ENCODE results near the gene EPB41. TPM values are rescaled to one million over a fixed set of nuclear protein-coding genes. Genes with fewer than 3 reads are reported as not detected.
"Not testable (repeated sequence)": the region's sequence is repeated elsewhere in the genome, so short reads cannot be mapped to it uniquely, and the experiment has no call there.

The EPB41 gene
- total RNA-seq, 2 experiments from 2014 or later, result 162 to 170 TPM

DNA sequence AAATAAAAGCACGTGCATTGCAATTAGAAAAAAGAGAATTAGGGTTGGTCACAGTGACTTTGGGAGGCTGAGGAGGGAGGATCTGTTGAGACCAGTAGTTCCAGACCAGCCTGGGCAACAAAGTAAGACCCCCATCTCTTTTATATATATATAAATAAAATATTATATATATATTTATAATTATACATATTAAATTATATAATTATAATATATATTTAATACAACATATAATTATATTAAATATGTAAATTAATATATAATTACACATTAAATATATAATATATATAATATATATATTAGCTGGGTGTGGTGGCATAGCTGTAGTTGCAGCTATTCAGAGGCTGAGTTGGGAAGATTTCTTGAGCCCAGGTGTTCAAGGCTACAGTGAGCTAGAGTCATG lies 186.1 kb downstream of the EPB41 start:
- H3K4me1 Mint-ChIP-seq, result peaks cover 2% of the 10 kb centered on the region
- no peak overlapping the region for H3K4me3 Mint-ChIP-seq
- no peak for DNase-seq
- no peaks in the 10 kb centered on the region for H3K27me3 Mint-ChIP-seq
- ATAC-seq (ENCODE audit: low read depth), result no peak
- H3K9me3 Mint-ChIP-seq, result no peaks in the 10 kb centered on the region
- peaks cover 18% of the 10 kb centered on the region for H3K36me3 Mint-ChIP-seq
- no peak overlapping the region for H3K27ac Mint-ChIP-seq
- POLR2A ChIA-PET, result interaction anchor here (1.7 kb wide), 1 partner anchor 12 kb away, joined by 4 read pairs; no protein-coding TSS in a partner anchor

DNA sequence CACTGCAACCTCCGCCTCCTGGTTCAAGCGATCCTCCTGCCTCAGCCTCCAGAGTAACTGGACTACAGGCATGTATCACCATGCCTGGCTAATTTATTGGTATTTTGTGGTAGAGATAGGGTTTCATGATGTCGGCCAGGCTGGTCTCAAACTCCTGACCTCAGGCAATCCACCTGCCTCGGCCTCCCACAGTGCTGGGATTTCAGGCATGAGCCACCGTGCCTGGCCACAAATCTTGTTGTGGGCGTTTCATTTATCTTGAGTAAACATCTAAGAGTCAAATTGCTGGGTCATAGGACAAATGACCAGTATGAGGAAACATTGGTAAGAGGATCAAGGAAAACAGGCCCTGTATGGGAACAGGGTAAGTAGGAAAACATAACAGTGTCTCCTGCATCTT lies 191.5 kb downstream of the EPB41 start:
- no peak for ATAC-seq (ENCODE audit: low read depth)
- POLR2A ChIA-PET, result no interaction called here

DNA sequence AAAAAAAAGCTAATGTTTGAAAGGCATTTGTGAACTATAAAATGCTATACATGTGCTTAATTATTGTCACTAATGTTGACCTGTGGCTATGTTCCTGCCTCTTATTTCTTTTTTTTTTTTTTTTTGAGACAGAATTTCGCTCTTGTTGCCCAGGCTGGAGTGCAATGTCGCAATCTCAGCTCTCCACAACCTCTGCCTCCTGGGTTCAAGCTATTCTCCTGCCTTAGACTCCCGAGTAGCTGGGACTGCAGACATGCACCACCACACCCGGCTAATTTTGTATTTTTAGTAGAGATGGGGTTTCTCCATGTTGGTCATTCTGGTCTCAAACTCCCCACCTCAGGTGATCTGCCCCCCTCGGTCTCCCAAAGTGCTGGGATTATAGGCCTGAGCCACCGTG lies 193.7 kb downstream of the EPB41 start:
- not testable (repeated sequence) for ATAC-seq (ENCODE audit: low read depth); H3K4me3 Mint-ChIP-seq; H3K27me3 Mint-ChIP-seq; H3K4me1 Mint-ChIP-seq; DNase-seq; H3K9me3 Mint-ChIP-seq; H3K27ac Mint-ChIP-seq
- H3K36me3 Mint-ChIP-seq, result peaks cover 10% of the 10 kb centered on the region
- POLR2A ChIA-PET, result interaction anchor here (0.6 to 0.7 kb wide), 2 partner anchors 124 to 408 kb away, joined by 3 to 6 read pairs; no protein-coding TSS in a partner anchor

More for the DNA sequence above, 191.5 kb downstream of the EPB41 start:
- Mint-ChIP-seq H3K9me3 (no peaks in the 10 kb centered on the region), H3K27me3 (no peaks in the 10 kb centered on the region), H3K36me3 (peaks cover 13% of the 10 kb centered on the region), H3K27ac (no peak overlapping the region), H3K4me1 (no peaks in the 10 kb centered on the region), H3K4me3 (no peak overlapping the region)
- DNase-seq, result no peak

GRCh38 chr1:29112705-29113412 lies 198.5 kb downstream of the EPB41 start:
- POLR2A ChIA-PET, result no interaction called here
- Mint-ChIP-seq H3K27me3 (no peaks in the 10 kb centered on the region), H3K9me3 (no peaks in the 10 kb centered on the region), H3K4me3 (no peak overlapping the region), H3K36me3 (peaks cover 7% of the 10 kb centered on the region), H3K27ac (no peak overlapping the region), H3K4me1 (peaks cover 2% of the 10 kb centered on the region)
- DNase-seq (no peak), ATAC-seq (ENCODE audit: low read depth) (no peak)

DNA sequence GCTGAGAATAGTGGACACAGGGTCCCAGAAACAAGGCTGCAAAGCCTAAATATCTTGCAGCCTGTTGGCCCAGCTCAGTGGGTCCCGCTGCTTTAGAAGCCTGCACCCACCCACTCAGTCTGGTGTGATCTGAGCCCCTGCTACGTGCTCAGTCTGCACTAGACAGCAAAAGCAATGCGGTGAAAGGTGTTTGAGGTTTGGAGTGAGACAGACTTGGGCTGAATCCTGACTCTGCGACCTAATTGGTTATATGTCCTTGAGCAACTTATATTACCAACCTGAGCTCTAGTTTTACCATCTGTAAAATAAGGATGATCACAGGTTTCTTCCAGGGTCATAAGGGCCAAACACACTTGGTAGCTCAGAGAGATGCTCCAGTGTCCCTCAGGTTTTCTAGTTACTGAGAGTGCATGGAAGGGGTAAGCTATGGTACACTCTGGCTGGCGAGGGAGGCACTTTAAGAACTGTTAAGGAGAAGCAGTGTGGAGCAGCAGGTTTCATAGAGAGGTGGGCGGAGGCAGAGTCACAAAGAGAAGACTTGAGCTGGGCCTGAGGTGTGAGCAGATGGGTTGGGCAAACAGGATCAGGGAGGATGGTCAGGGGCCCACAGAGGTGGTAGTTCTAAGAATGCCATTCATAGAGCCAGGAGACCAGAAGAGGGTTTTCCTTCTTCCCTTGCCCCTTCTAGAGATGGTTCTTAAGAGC lies 199.2 kb downstream of the EPB41 start:
- DNase-seq (no peak), ATAC-seq (ENCODE audit: low read depth) (no peak)
- H3K4me1 Mint-ChIP-seq, result peaks cover 2% of the 10 kb centered on the region
- H3K36me3 Mint-ChIP-seq, result peaks cover 7% of the 10 kb centered on the region
- POLR2A ChIA-PET, result no interaction called here
- H3K27me3 Mint-ChIP-seq, result no peaks in the 10 kb centered on the region
- no peaks in the 10 kb centered on the region for H3K9me3 Mint-ChIP-seq
- H3K27ac Mint-ChIP-seq, result no peak overlapping the region
- no peak overlapping the region for H3K4me3 Mint-ChIP-seq

- H3K27ac Mint-ChIP-seq, result no peak overlapping the region
- H3K4me1 Mint-ChIP-seq, result peaks cover 2% of the 10 kb centered on the region
- H3K36me3 Mint-ChIP-seq, result peaks cover 5% of the 10 kb centered on the region
- H3K27me3 Mint-ChIP-seq, result no peaks in the 10 kb centered on the region
- POLR2A ChIA-PET, result no interaction called here
- no peak for DNase-seq
- no peak for ATAC-seq (ENCODE audit: low read depth)
- H3K4me3 Mint-ChIP-seq, result no peak overlapping the region
- no peaks in the 10 kb centered on the region for H3K9me3 Mint-ChIP-seq
These were observed 200.3 kb downstream of the EPB41 start for GRCh38 chr1:29114654-29115053.

GRCh38 chr1:29117381-29117780 lies 203.0 kb downstream of the EPB41 start:
- Mint-ChIP-seq H3K4me1 (peaks cover 2% of the 10 kb centered on the region), H3K27ac (no peak overlapping the region)

DNA sequence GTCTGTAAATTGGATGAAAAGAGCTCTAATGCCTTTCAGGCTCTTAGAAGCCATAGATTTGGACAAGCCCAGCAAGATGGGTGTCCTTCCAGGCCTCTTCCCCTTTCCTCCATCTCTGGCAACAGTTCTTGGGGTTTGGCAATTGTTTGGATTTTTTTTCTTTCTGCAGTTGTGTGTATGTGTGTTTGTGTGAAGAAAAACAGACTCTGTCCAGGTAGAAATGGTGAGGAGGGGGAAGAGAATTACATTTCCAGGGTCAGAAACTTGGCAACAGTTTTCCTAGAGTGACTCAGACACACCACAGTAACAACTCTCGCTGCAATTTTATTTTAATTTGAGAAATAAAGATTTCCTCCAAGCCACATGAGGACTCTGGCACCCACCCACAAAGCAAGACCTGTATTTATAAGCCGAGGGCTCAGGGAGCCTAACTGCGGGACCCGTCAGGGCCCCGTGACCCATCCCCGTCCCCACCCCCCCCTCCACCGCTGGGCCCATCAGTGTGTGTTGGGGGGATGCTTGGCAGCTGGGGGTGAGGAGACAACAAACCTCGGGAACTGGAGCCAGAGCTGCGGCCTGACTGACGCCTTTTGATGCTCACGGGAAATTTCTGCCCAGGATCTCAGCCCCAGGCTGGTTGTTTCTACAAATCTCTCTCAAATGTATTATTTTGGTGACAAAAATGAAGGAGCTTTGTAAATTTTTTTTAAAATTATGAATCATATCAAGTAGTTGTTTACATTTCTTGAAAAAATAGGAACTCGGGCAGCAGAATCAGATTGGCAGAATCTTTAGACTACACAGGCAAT lies 205.0 kb downstream of the EPB41 start:
- H3K9me3 Mint-ChIP-seq, result no peaks in the 10 kb centered on the region
- H3K36me3 Mint-ChIP-seq, result peaks cover 1% of the 10 kb centered on the region
- no peak overlapping the region for H3K27ac Mint-ChIP-seq
- H3K4me3 Mint-ChIP-seq, result no peak overlapping the region
- peaks cover 2% of the 10 kb centered on the region for H3K4me1 Mint-ChIP-seq
- ATAC-seq (ENCODE audit: low read depth), result no peak
- DNase-seq, result no peak
- peaks cover 12% of the 10 kb centered on the region for H3K27me3 Mint-ChIP-seq
- POLR2A ChIA-PET, result no interaction called here

More at GRCh38 chr1:29117381-29117780, 203.0 kb downstream of the EPB41 start:
- H3K9me3 Mint-ChIP-seq, result no peaks in the 10 kb centered on the region
- ATAC-seq (ENCODE audit: low read depth), result no peak
- POLR2A ChIA-PET, result no interaction called here
- no peak overlapping the region for H3K4me3 Mint-ChIP-seq
- peaks cover 1% of the 10 kb centered on the region for H3K36me3 Mint-ChIP-seq
- DNase-seq, result no peak
- H3K27me3 Mint-ChIP-seq, result peaks cover 5% of the 10 kb centered on the region

GRCh38 chr1:29120367-29120766 lies 206.0 kb downstream of the EPB41 start:
- DNase-seq, result no peak
- POLR2A ChIA-PET, result interaction anchor here (1.0 to 1.5 kb wide), 2 partner anchors 10 to 24 kb away, joined by 3 read pairs; no protein-coding TSS in a partner anchor
- Mint-ChIP-seq H3K9me3 (no peaks in the 10 kb centered on the region), H3K27ac (no peak overlapping the region), H3K4me3 (no peak overlapping the region), H3K4me1 (peaks cover 3% of the 10 kb centered on the region), H3K27me3 (peaks cover 17% of the 10 kb centered on the region), H3K36me3 (no peaks in the 10 kb centered on the region)
- no peak for ATAC-seq (ENCODE audit: low read depth)

GRCh38 chr1:29120947-29121485 lies 206.6 kb downstream of the EPB41 start:
- Mint-ChIP-seq H3K4me1 (peaks cover 9% of the 10 kb centered on the region), H3K9me3 (no peaks in the 10 kb centered on the region), H3K36me3 (no peaks in the 10 kb centered on the region), H3K27ac (no peak overlapping the region), H3K4me3 (no peak overlapping the region), H3K27me3 (peaks cover 23% of the 10 kb centered on the region)
- ATAC-seq (ENCODE audit: low read depth), result peak; percentile 76
- POLR2A ChIA-PET, result interaction anchor here (1.0 to 1.5 kb wide), 3 partner anchors 9 to 77 kb away, joined by 3 read pairs; no protein-coding TSS in a partner anchor
- DNase-seq, result peak; percentile 81

GRCh38 chr1:29121516-29121935 lies 207.2 kb downstream of the EPB41 start:
- Mint-ChIP-seq H3K9me3 (no peaks in the 10 kb centered on the region), H3K36me3 (no peaks in the 10 kb centered on the region), H3K27me3 (peaks cover 26% of the 10 kb centered on the region), H3K4me1 (peaks cover 9% of the 10 kb centered on the region), H3K4me3 (no peak overlapping the region), H3K27ac (no peak overlapping the region)
- POLR2A ChIA-PET, result interaction anchor here (1.0 to 1.5 kb wide), 3 partner anchors 8 to 76 kb away, joined by 3 read pairs; no protein-coding TSS in a partner anchor
- no peak for DNase-seq
- no peak for ATAC-seq (ENCODE audit: low read depth)

DNA sequence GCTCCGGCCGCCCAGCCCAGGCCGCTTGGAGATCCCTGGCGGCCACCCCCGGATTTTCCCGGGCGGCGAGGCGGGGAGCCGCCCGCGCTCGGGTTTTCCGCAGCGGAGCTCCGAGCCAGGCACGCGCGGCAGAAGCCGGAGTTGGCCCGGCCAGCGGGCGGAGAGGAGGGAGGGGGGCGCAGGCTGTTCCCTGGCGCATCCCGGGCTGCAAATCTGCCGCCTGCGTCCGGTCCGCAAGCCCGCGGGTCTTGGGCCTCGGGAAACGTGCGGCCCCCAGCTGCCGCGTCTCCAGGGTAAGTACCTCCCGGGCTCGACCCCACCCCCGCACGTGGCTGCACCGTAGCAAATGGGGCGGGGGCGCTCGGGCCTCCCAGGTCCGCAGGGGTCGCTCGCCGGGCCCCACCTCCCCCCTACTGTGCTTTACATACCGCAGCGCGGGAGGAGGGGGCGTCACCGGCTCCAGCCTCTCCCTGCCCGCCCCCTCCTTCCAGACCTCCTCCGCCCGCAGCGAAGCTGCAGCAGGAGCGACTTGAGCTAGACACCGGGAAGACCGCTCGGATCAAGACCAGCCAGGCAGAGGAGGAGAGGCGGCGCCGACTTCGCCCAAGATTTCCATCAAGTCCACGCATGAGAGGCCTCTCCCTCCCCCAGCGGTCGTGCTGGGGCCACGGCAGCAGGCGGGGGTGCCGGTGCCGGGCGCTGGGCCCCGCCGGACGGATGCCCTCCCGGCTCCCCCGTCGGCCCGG lies 207.7 kb downstream of the EPB41 start:
- no peak overlapping the region for H3K4me3 Mint-ChIP-seq
- peaks cover 30% of the 10 kb centered on the region for H3K27me3 Mint-ChIP-seq
- no peaks in the 10 kb centered on the region for H3K9me3 Mint-ChIP-seq
- no peak overlapping the region for H3K27ac Mint-ChIP-seq
- peaks cover 9% of the 10 kb centered on the region for H3K4me1 Mint-ChIP-seq
- ATAC-seq (ENCODE audit: low read depth) (no peak), DNase-seq (peak; percentile 46)
- H3K36me3 Mint-ChIP-seq, result no peaks in the 10 kb centered on the region
- POLR2A ChIA-PET, result interaction anchor here (0.5 to 2.6 kb wide), 4 partner anchors 60 to 474 kb away, joined by 3 to 8 read pairs (median 3); partner anchors contain the start of genes RNU11 and SRSF4
